HCT116 (cell line): ENCODE measurements around the gene SMC6. TPM values are rescaled to one million over a fixed set of nuclear protein-coding genes. Genes with fewer than 3 reads are reported as not detected.

Source experiments
- ATAC-seq: fragments of 200-7000 bp; cut with Tn5 transposase; 2 replicates; pipeline ENCODE4 v1.9.1; 2020; ENCODE audit warnings: mild to moderate bottlenecking, moderate library complexity
- BruUV-seq: library from RNA; stranded (reverse); fragments of 400-500 nt; replicated peaks from 2 replicates; lab custom pipeline; 2021; lab: Mats Ljungman, UMichigan
- CTCF ChIA-PET: fragments of 300-600 bp; sonication (Branson Sonifier 250); formaldehyde crosslinking; loops from one replicate; lab custom pipeline; 2021; ENCODE audit warnings: antibody characterized with exemption; lab: Charles Lee
- POLR2A ChIA-PET: fragments of 300-600, 350-600 bp; sonication (Branson Sonifier 250); formaldehyde crosslinking; loops from one replicate; lab custom pipeline; 2021; ENCODE audit warnings: antibody characterized with exemption; lab: Charles Lee
- RAD21 ChIA-PET, 2 experiments: fragments of 300-600 bp; sonication (Branson Sonifier 250); formaldehyde crosslinking; loops; one replicate each; lab custom pipeline; 2023; ENCODE audit warnings: low total read pairs in 2 of 2; ENCODE audit not compliant: uncharacterized antibody in 2 of 2, unreplicated experiment in 2 of 2, low non-redundant PET in 1 of 2; lab: Charles Lee
- DNase-seq: peaks from one replicate; pipeline ENCODE4 v3.0.0-alpha.2; 2010; ENCODE audit warnings: low read depth, low spot score
- H2AFZ ChIP-seq: fragments of 200-600 bp; shearing (Covaris generic), sonication (generic); 2 replicates; pipeline ENCODE4 v1.6.1; 2017; ENCODE audit warnings: low read depth, mixed run types, mixed read lengths, antibody characterized with exemption, low read length; ENCODE audit not compliant: poor library complexity, severe bottlenecking
- H3K27ac ChIP-seq: 2 replicates; pipeline ENCODE4 v1.5.1; 2012; ENCODE audit warnings: low read depth, low read length
- H3K27me3 ChIP-seq: fragments of 200-600 bp; sonication (generic); 2 replicates; pipeline ENCODE4 v1.6.1; 2016; ENCODE audit warnings: mixed run types, low read length, mixed read lengths; ENCODE audit not compliant: insufficient read depth
- H3K36me3 ChIP-seq, 2 experiments: fragments of 200-500 bp in 1 of 2; fragments of 200-600 bp in 1 of 2; sonication (Bioruptor generic) in 1 of 2; sonication (generic) in 1 of 2; 2 replicates each; pipeline versions ENCODE4 v1.5.1 to v1.6.1; 2014 to 2016; ENCODE audit warnings: low read length in 2 of 2, inconsistent platforms in 1 of 2, mixed read lengths in 1 of 2, mixed run types in 1 of 2; ENCODE audit not compliant: insufficient read depth in 2 of 2, control insufficient read depth in 1 of 2
- H3K4me1 ChIP-seq, 2 experiments: fragments of 200-600 bp in 1 of 2; sonication (generic) in 1 of 2; 2 replicates each; pipeline versions ENCODE4 v1.5.1 to v1.6.1; 2012 to 2017; ENCODE audit warnings: low read length in 2 of 2, inconsistent platforms in 1 of 2, mild to moderate bottlenecking in 1 of 2, mixed read lengths in 1 of 2, mixed run types in 1 of 2, moderate library complexity in 1 of 2; ENCODE audit not compliant: insufficient read depth in 2 of 2, control insufficient read depth in 1 of 2
- H3K4me2 ChIP-seq: fragments of 200-600 bp; sonication (generic); 2 replicates; pipeline ENCODE4 v1.6.1; 2017; ENCODE audit warnings: mixed run types, low read length, mixed read lengths
- H3K4me3 ChIP-seq, 2 experiments: fragments of 200-600 bp in 1 of 2; sonication (generic) in 1 of 2; replicated peaks in 1 of 2; 2 replicates each; pipeline ENCODE4 v1.5.1; 2011 to 2016; ENCODE audit warnings: low read length in 2 of 2, control low read depth in 1 of 2, low read depth in 1 of 2, mild to moderate bottlenecking in 1 of 2, mixed read lengths in 1 of 2, mixed run types in 1 of 2
- H3K79me2 ChIP-seq: fragments of 200-600 bp; sonication (generic); 2 replicates; pipeline ENCODE4 v1.6.1; 2017; ENCODE audit warnings: mild to moderate bottlenecking, mixed run types, low read length, moderate library complexity, mixed read lengths; ENCODE audit not compliant: insufficient read depth
- H3K9ac ChIP-seq: fragments of 200-600 bp; sonication (generic); 2 replicates; pipeline ENCODE4 v1.6.1; 2016; ENCODE audit warnings: low read length, mixed read lengths
- H3K9me2 ChIP-seq: fragments of 200-600 bp; sonication (generic), shearing (Covaris generic); 2 replicates; pipeline ENCODE4 v1.6.1; 2017; ENCODE audit warnings: mixed run types, mild to moderate bottlenecking, moderate library complexity; ENCODE audit not compliant: insufficient read depth
- H3K9me3 ChIP-seq, 2 experiments: fragments of 200-500 bp in 1 of 2; fragments of 200-600 bp in 1 of 2; sonication (Bioruptor generic) in 1 of 2; sonication (generic) in 1 of 2; 2 replicates each; pipeline ENCODE4 v1.6.1; 2014 to 2017; ENCODE audit warnings: low read length in 2 of 2, mixed read lengths in 2 of 2, inconsistent platforms in 1 of 2, low read depth in 1 of 2, mild to moderate bottlenecking in 1 of 2, mixed run types in 1 of 2, moderate library complexity in 1 of 2; ENCODE audit not compliant: control insufficient read depth in 1 of 2, insufficient read depth in 1 of 2
- H4K20me1 ChIP-seq: fragments of 200-600 bp; sonication (generic), shearing (Covaris generic); 2 replicates; pipeline ENCODE4 v1.6.1; 2017; ENCODE audit warnings: mixed run types, mild to moderate bottlenecking, moderate library complexity; ENCODE audit not compliant: insufficient read depth
- CEBPB ChIP-seq: IDR thresholded peaks from 2 replicates; pipeline ENCODE4 v1.6.1; 2012; ENCODE audit warnings: low read depth
- EZH2 ChIP-seq: fragments of 200-600 bp; sonication (generic); IDR thresholded peaks from 2 replicates; pipeline ENCODE4 v1.6.1; 2017; ENCODE audit warnings: antibody characterized with exemption, mixed run types
- FOSL1 ChIP-seq: IDR thresholded peaks from 2 replicates; pipeline ENCODE4 v1.6.1; 2012; ENCODE audit warnings: low read depth
- POLR2A ChIP-seq: IDR thresholded peaks from 2 replicates; pipeline ENCODE4 v1.7.0; 2011; ENCODE audit warnings: borderline replicate concordance; ENCODE audit not compliant: insufficient read depth, insufficient read length; ENCODE audit errors: extremely low read depth
- POLR2AphosphoS5 ChIP-seq: IDR thresholded peaks from 2 replicates; pipeline ENCODE4 v1.6.1; 2011; ENCODE audit warnings: mild to moderate bottlenecking, low read depth, low read length, moderate library complexity
- RAD21 ChIP-seq: IDR thresholded peaks from 2 replicates; pipeline ENCODE4 v1.6.1; 2012; ENCODE audit warnings: low read depth, mild to moderate bottlenecking
- SIN3A ChIP-seq: IDR thresholded peaks from 2 replicates; pipeline ENCODE4 v1.6.1; 2012; ENCODE audit warnings: low read depth
- YY1 ChIP-seq: IDR thresholded peaks from 2 replicates; pipeline ENCODE4 v1.6.1; 2011; ENCODE audit warnings: low read length, low read depth, moderate library complexity, mild to moderate bottlenecking; ENCODE audit not compliant: insufficient replicate concordance; ENCODE audit errors: extremely low read depth
- ZBTB33 ChIP-seq: IDR thresholded peaks from 2 replicates; pipeline ENCODE4 v1.6.1; 2011; ENCODE audit warnings: mild to moderate bottlenecking, low read length, moderate library complexity; ENCODE audit not compliant: insufficient replicate concordance; ENCODE audit errors: extremely low read depth
- intact Hi-C: fragments of 100-400 bp; cut with micrococcal nuclease; formaldehyde crosslinking; loops from 2 replicates; pipeline ENCODE4 v1.10.0; 2022
- total RNA-seq: library from RNA; stranded (reverse); gene quantifications from one replicate; pipeline ENCODE4 v1.2.1, GENCODE V29; 2021; ENCODE audit not compliant: unreplicated experiment
- TF ChIP-seq, protein P1 (sequence below): IDR thresholded peaks from 2 replicates; pipeline ENCODE4 v1.6.1; 2012

Gene SMC6
- total RNA-seq, 1 experiment from 2014 or later = 26.4 TPM

DNA sequence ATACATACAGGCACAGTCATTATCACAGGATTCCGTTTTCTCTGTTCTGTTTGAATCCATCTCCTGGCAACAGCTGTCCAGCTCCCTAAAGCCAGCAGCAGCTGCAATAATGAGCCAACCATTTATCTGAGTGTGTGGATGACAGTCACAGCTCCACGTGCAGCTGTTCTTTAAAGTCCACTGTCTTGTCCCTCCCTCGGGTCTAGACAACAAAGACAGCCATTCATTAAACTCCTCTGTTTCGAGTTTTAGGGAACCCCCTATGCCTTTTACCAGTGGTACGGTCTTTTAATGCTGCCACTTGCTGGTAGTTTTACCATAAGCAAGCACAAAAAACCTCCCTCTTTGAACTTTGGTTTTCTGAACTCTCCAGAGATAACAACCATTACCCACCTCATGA is 46.6 kb upstream of the SMC6 start:
- Histone ChIP-seq H4K20me1 (no peaks in the 10 kb centered on the region), H3K79me2 (no peaks in the 10 kb centered on the region), H3K4me1 (no peaks in the 10 kb centered on the region), H3K36me3 (no peaks in the 10 kb centered on the region), H2AFZ (no peak overlapping the region), H3K4me3 (no peak overlapping the region), H3K4me2 (no peak overlapping the region), H3K27ac (no peak overlapping the region), H3K27me3 (peaks cover 14% of the 10 kb centered on the region; the same call in 1 of the 2 replicates), H3K9ac (no peak overlapping the region)
- no TSS peak for BruUV-seq
- CTCF ChIA-PET = no interaction called here
- RAD21 ChIA-PET = no interaction called here
- DNase-seq = no peak
- no peak for ATAC-seq
- POLR2A ChIA-PET = no interaction called here
- TF ChIP-seq RAD21 (no peak), ZBTB33 (no peak), SIN3A (no peak), POLR2A (no peak), FOSL1 (no peak), CEBPB (no peak), EZH2 (no peak), POLR2AphosphoS5 (no peak), YY1 (no peak)
- TF ChIP-seq, protein P1, sequence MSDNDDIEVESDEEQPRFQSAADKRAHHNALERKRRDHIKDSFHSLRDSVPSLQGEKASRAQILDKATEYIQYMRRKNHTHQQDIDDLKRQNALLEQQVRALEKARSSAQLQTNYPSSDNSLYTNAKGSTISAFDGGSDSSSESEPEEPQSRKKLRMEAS = no peak
- TF ChIP-seq, all 23 proteins: peak for 0
- intact Hi-C loops = no loop called here
- Histone ChIP-seq H3K9me3 (no peaks in the 10 kb centered on the region), H3K9me2 (no peaks in the 10 kb centered on the region)
